ENCODE results near the gene SPTLC1.

DNA sequence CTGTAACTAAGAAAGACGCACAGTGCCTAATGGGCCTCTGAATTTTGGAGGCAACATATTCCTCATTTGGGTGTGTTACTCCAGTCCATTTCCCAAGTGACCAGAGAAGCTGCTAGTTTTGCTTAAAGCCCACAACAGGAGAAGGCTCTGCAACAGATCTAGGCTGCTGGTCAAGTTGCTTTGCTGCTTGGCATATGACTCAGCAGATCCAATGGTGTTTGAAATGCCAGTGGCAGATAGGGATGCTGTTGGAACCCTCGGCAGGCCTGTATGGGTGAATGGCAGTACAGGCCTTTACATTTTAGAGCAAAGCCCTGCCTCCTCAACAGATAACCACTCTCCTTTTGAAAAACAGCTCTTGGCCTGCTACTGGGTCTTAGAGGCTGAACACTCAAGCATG, 129.0 kb downstream of the SPTLC1 start:
- TF ChIP-seq POLR2A (IDR thresholded peaks at IDR 0.05; ENCODE audit: low read length) = no peak
- no peak for TF ChIP-seq GATA1 (IDR thresholded peaks at IDR 0.05; ENCODE audit: low read depth, low read length)

All from erythroblast (primary cell).